Right renal pelvis (tissue), 4 donors: ENCODE measurements around the gene DHX40. TPM values are rescaled to one million over a fixed set of nuclear protein-coding genes. Genes with fewer than 3 reads are reported as not detected.
"Not testable (repeated sequence)": the region's sequence is repeated elsewhere in the genome, so short reads cannot be mapped to it uniquely, and the experiment has no call there.

Experiments
- DNase-seq, 4 donors: peaks; one replicate each; pipeline ENCODE4 v3.0.0-alpha.2; 2013; ENCODE audit warnings: low read depth in 4 of 4, low spot score in 3 of 4, missing footprints in 1 of 4
- polyA plus RNA-seq, 4 donors: library from polyadenylated mRNA; unstranded; fragments of 120-200 nt; gene quantifications; one replicate each; pipeline ENCODE4 v1.2.1, GENCODE V29; 2013; ENCODE audit not compliant: insufficient read length in 4 of 4

DHX40 gene
- polyA plus RNA-seq, 4 donors = 78.9 to 96.9 (median 91.4) TPM

- no peak for DNase-seq
These were observed 61.3 kb downstream of the DHX40 start for GRCh38 chr17:59626756-59627155.

- no peak for DNase-seq
These were observed 61.9 kb downstream of the DHX40 start for GRCh38 chr17:59627274-59627673.

DNA sequence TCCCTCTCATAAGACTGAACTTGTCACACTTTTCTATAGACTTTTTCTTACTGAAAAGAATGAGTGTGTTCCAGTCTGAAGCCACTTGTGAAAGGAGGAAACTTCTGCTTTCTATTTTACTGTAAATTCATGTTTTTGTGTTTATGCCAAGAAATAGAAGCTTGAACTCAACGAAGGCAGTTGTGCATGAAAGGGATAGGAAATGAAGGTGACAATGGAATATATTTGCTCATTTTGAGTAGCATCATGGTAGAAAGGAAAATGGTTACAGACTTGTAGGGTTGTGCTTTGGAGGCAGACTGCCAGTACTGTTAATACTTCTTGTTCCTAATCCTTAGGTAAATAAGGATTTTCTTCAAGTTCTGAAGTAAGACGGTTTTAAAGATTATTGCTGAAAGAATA lies 62.4 kb downstream of the DHX40 start:
- DNase-seq = no peak

DNA sequence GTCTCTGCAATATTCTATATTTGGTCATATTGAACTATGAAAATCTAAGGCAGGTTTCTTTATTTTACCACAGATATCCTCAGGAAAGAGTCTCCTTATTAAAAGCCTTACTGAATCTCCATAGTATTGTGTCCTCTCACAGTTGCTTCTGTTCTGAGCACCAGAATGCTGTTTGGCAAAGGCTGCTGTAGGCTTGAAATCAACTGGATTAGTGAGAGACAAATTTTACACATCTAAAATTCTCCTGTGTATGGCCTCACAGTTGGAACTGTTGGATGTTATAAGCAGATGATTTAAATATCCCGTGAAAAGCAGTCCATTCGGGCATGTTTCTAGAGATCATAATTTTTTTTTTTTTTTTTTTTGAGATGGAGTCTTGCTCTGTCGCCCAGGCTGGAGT lies 63.8 kb downstream of the DHX40 start:
- DNase-seq = no peak

- no peak for DNase-seq
These were observed 65.9 kb downstream of the DHX40 start for GRCh38 chr17:59631276-59631675.

GRCh38 chr17:59632398-59632797 lies 67.0 kb downstream of the DHX40 start:
- DNase-seq = no peak

DNA sequence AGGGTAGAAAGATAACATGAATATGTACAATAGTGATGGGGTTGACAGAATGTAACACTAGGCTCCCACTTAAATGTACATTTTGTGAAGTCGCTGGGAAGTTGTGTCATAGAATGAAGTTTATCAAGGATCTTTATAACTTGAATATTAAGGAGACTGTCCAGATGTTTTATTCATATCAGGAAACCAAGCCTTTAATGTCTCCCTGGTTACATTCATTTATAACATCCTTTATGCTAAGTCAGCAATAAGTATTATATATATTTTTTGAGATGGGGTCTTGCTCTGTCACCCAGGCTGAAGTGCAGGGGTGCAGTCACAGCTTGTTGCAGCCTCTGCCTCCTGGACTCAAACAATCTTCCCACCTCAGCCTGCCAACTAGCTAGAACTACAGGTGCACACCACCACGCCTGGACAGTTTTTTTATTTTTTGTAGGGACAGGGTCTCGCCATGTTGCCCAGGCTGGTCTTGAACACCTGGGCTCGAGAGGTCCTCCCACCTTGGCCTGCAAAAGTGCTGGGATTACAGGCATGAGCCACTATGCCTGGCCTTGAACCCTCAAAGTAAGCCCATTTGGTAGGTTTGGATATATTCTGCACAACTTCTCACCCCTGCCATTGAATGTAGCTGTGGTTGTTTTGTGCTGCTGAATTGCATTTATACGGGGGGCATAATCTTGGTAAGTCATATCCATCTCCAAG lies 68.4 kb downstream of the DHX40 start:
- no peak for DNase-seq

DNA sequence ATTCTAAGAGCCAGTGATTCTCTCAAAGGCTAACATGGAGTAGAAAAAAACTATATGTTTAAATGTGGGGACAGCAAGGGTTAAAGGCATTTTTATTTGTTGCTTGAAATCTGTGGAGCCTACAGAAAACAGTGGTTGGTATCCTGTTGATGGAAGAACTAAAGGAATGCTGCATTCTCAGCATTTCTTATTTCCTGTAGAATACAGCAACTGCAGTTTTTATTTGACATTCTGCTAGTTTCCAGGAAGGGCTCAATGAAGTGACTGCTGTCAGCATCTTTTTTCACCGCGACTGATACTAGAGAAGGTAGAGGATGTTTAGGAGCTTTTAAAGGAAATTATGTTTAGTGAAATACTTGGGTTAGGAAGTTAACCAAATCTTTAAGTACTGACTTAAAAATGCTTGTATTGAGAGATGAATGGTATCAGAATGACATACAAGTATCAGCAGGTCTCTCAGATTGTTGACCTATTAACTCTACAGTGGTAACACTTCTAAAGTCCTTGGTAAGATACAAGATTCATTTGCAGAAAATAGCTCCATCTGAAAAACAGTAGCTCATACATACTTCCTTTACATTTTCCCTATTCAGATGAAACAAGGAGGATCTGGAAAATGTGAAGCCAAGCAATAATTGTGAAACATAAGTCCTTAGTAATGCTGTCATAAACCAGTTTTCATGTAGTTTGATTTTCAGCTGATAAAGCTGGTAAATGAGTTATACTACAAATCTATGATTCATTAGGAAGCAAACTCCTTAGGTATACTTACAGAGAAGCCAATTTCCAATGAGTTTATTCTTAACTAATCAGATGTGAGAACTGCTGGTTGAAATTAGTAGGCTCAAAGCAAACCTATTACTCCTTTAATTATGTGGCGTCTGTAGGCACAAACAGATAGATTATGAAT lies 69.5 kb downstream of the DHX40 start:
- no peak for DNase-seq

- no peak for DNase-seq
These were observed 72.4 kb downstream of the DHX40 start for GRCh38 chr17:59637611-59638310.

DNA sequence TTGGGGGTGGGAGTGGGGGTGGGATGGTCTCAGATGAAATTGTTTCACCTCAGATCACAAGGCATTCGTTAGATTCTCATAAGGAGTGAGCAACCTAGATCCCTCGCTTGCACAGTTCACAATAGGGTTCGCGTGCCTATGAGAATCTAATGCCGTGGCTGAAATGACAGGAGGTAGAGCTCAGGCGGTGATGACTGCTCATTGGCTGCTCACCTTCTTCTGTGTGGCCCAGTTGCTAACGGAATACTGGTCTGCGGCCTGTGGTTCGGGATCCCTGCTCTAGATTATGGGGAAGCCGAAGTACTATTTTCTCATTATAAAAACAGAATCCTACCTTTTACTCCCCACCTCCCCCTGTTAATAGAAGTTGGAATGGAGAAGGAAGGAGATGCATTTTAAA lies 73.1 kb downstream of the DHX40 start:
- DNase-seq = no peak

GRCh38 chr17:59641799-59642484 lies 76.5 kb downstream of the DHX40 start:
- no peak for DNase-seq

DNA sequence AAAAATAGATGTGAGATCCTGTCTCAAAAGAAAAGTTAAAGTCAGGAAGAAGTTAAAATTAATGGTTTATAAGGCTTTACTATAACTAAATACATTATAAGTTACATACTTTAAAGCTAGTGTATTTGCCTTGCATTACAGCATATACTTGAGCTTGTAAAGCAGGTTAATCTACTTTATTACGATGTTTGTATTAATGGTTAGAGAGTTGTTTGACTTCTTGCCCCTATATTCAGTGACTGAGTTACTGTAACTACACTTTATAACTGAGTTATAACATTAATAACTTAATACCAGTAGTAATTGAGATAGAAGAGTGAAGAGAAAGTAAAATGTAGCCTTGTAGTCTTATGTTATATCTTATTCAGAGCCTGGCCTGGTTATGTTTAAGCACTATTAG lies 77.2 kb downstream of the DHX40 start:
- DNase-seq = no peak

GRCh38 chr17:59643159-59644140 lies 78.0 kb downstream of the DHX40 start:
- no peak for DNase-seq

DNA sequence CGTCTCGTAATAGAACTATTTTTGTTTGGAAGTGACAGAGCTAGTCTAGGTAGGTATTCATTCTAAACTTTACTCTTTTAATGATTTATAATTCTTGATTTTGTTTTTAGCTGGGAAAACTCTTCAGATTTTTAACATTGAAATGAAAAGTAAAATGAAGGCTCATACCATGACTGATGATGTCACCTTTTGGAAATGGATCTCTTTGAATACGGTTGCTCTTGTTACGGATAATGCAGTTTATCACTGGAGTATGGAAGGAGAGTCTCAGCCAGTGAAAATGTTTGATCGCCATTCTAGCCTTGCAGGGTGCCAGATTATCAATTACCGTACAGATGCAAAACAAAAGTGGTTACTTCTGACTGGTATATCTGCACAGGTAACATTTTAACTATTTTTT lies 81.9 kb downstream of the DHX40 start:
- DNase-seq = no peak

DNA sequence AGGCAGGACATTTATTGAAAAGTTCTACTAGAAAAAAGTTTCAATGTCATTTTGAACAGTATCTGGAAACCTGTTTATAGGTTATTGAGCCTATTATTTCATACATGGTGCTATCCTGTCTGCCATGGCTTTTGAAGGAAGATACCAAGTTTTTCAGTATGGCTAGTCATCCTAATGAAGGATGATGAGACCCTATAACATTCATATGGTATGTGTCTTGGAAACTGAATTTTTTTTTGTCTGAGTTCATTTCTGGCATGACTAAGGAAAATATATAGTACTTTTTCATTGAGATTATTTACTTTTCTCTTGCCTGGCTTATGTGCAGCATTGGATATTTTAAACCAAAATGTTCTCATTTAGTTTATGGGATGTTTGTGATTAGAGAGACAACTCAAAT lies 84.5 kb downstream of the DHX40 start:
- no peak for DNase-seq

DNA sequence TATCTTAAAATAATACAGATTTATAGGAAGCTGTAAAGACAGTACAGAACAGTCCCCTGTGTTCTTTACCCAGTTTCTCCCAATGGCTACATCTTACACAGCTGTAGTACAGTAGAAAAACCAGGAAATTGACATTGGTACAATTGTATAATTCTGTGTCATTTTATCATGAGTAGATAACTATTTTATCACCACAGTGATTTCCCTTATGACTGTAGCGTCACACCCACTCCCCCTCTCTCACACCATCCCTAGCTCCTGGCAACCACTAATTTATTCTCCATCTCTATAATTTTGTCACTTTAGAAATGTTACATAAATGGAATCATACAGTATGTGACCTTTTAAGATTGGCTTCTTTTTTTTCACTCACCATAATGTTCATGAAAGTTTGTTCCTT lies 85.2 kb downstream of the DHX40 start:
- DNase-seq = no peak

DNA sequence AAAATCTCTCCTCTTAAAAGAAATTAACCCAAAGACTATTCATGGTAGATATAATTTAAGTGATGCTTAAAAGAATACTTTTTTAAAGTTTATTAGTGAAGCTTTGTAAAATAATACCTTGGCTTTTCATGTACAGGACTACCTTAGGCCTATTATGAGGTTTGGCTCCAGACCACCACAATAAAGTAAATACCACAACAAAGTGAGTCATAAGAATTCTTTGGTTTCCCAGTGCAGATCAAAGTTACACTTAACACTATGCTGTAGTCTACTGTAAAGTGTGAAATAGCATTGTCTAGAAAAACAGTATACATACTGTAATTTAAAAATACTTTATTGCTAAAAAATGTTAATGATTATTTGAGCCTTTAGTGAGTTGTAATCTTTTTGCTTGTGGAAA lies 85.9 kb downstream of the DHX40 start:
- no peak for DNase-seq

DNA sequence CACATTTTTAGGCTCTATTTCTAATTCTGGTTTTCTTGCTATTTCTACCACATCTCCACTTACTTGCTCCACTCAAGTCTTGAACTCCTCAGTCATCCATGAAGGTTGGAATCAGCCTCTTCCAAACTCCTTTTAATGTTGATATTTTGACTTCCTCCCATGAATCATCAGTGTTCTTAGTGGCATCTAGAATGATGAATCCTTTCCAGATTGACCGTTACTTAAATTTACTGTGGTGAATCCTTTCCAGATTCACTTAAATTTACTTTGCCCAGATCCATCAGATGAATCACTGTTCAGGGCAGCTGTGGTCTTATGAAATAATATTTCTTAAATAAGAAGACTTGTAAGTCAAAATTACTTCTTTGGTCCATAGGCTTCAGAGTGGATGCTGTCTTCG lies 86.7 kb downstream of the DHX40 start:
- no peak for DNase-seq

GRCh38 chr17:59656624-59657023 lies 91.2 kb downstream of the DHX40 start:
- not testable (repeated sequence) for DNase-seq
